Measurements from ENCODE around the gene TFB1M.

Gene TFB1M

GRCh38 chr6:155328074-155328538 lies 13.8 kb upstream of the TFB1M start:
- H3K27me3 ChIP-seq (ENCODE audit: insufficient read depth, low read depth) = no peaks in the 10 kb centered on the region
- no peaks in the 10 kb centered on the region for H3K36me3 ChIP-seq (ENCODE audit: insufficient read depth)
- no peak for TF ChIP-seq CTCF (conservative IDR thresholded peaks at IDR 0.05; ENCODE audit: low read depth, low read length)
- no peaks in the 10 kb centered on the region for H3K79me2 ChIP-seq (ENCODE audit: insufficient read depth, low read depth)
- H4K20me1 ChIP-seq (ENCODE audit: insufficient read depth) = no peaks in the 10 kb centered on the region
- H3K4me3 ChIP-seq (IDR thresholded peaks at IDR 0.05; ENCODE audit: insufficient read depth, low read depth, low read length) = no peak overlapping the region
- H3K9ac ChIP-seq = no peak overlapping the region
- H3K4me1 ChIP-seq (ENCODE audit: low read depth, poor library complexity, severe bottlenecking) = peaks cover 3% of the 10 kb centered on the region
- no peak overlapping the region for H2AFZ ChIP-seq (ENCODE audit: low read depth)
- H3K4me2 ChIP-seq = no peak overlapping the region
- H3K27ac ChIP-seq = no peak overlapping the region

- H3K36me3 ChIP-seq (ENCODE audit: insufficient read depth) = no peaks in the 10 kb centered on the region
- no peaks in the 10 kb centered on the region for H3K27me3 ChIP-seq (ENCODE audit: insufficient read depth, low read depth)
- peak; percentile 87 for TF ChIP-seq CTCF (conservative IDR thresholded peaks at IDR 0.05; ENCODE audit: low read depth, low read length)
- H3K4me1 ChIP-seq (ENCODE audit: low read depth, poor library complexity, severe bottlenecking) = peaks cover 3% of the 10 kb centered on the region
- no peak overlapping the region for H3K9ac ChIP-seq
- H3K4me2 ChIP-seq = no peak overlapping the region
- H3K4me3 ChIP-seq (IDR thresholded peaks at IDR 0.05; ENCODE audit: insufficient read depth, low read depth, low read length) = no peak overlapping the region
- H3K27ac ChIP-seq = no peak overlapping the region
- H4K20me1 ChIP-seq (ENCODE audit: insufficient read depth) = no peaks in the 10 kb centered on the region
- no peaks in the 10 kb centered on the region for H3K79me2 ChIP-seq (ENCODE audit: insufficient read depth, low read depth)
- no peak overlapping the region for H2AFZ ChIP-seq (ENCODE audit: low read depth)
Measured at GRCh38 chr6:155327326-155328073, 13.2 kb upstream of the TFB1M start.

- no peak overlapping the region for H3K4me3 ChIP-seq (IDR thresholded peaks at IDR 0.05; ENCODE audit: insufficient read depth, low read depth, low read length)
- TF ChIP-seq CTCF (conservative IDR thresholded peaks at IDR 0.05; ENCODE audit: low read depth, low read length) = no peak
- no peak overlapping the region for H2AFZ ChIP-seq (ENCODE audit: low read depth)
- H3K79me2 ChIP-seq (ENCODE audit: insufficient read depth, low read depth) = no peaks in the 10 kb centered on the region
- no peaks in the 10 kb centered on the region for H3K27me3 ChIP-seq (ENCODE audit: insufficient read depth, low read depth)
- H3K36me3 ChIP-seq (ENCODE audit: insufficient read depth) = no peaks in the 10 kb centered on the region
- H3K27ac ChIP-seq = no peak overlapping the region
- H3K9ac ChIP-seq = no peak overlapping the region
- no peak overlapping the region for H3K4me2 ChIP-seq
- H3K4me1 ChIP-seq (ENCODE audit: low read depth, poor library complexity, severe bottlenecking) = peaks cover 3% of the 10 kb centered on the region
- H4K20me1 ChIP-seq (ENCODE audit: insufficient read depth) = no peaks in the 10 kb centered on the region
Measured at GRCh38 chr6:155325700-155326516, 11.6 kb upstream of the TFB1M start.

- Histone ChIP-seq H3K4me1 (ENCODE audit: low read depth, poor library complexity, severe bottlenecking) (peaks cover 3% of the 10 kb centered on the region), H3K79me2 (ENCODE audit: insufficient read depth, low read depth) (no peaks in the 10 kb centered on the region), H3K9ac (no peak overlapping the region), H3K4me3 (IDR thresholded peaks at IDR 0.05; ENCODE audit: insufficient read depth, low read depth, low read length) (no peak overlapping the region), H3K27me3 (ENCODE audit: insufficient read depth, low read depth) (no peaks in the 10 kb centered on the region), H3K4me2 (no peak overlapping the region), H2AFZ (ENCODE audit: low read depth) (no peak overlapping the region), H4K20me1 (ENCODE audit: insufficient read depth) (no peaks in the 10 kb centered on the region), H3K27ac (no peak overlapping the region), H3K36me3 (ENCODE audit: insufficient read depth) (no peaks in the 10 kb centered on the region)
- no peak for TF ChIP-seq CTCF (conservative IDR thresholded peaks at IDR 0.05; ENCODE audit: low read depth, low read length)
Measured at GRCh38 chr6:155324993-155325392, 10.7 kb upstream of the TFB1M start.
